HG03064 (cell line): ENCODE results near the gene PPP3R1.

Experiments used
- ATAC-seq: cut with Tn5 transposase; IDR thresholded peaks from one replicate; pipeline ENCODE4 v1.9.1; 2021; ENCODE audit warnings: low read depth; ENCODE audit not compliant: unreplicated experiment

PPP3R1 gene

GRCh38 chr2:68236103-68236734, 16.1 kb downstream of the PPP3R1 start:
- ATAC-seq = no peak

DNA sequence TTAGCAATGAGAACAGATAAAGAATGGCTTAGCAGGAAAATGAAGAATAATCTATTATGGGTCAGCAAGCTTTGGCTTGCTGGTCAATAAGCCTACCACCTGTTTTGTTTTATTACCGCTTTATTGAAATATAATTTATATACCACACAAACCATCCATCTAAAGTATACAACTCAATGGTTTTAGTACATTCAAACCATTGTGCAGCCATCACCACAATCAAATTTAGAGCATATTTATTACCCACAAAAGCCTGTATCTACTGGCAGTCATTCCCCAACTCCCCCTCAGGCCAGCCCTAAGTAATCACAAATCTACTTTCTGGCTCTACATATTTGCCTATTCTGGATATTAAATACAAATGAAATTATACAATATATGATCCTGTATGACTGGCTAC, 17.2 kb downstream of the PPP3R1 start:
- ATAC-seq = no peak

- no peak for ATAC-seq
Measured at GRCh38 chr2:68234405-68234804, 17.9 kb downstream of the PPP3R1 start.

- no peak for ATAC-seq
Measured at GRCh38 chr2:68231061-68231372, 21.3 kb downstream of the PPP3R1 start.

DNA sequence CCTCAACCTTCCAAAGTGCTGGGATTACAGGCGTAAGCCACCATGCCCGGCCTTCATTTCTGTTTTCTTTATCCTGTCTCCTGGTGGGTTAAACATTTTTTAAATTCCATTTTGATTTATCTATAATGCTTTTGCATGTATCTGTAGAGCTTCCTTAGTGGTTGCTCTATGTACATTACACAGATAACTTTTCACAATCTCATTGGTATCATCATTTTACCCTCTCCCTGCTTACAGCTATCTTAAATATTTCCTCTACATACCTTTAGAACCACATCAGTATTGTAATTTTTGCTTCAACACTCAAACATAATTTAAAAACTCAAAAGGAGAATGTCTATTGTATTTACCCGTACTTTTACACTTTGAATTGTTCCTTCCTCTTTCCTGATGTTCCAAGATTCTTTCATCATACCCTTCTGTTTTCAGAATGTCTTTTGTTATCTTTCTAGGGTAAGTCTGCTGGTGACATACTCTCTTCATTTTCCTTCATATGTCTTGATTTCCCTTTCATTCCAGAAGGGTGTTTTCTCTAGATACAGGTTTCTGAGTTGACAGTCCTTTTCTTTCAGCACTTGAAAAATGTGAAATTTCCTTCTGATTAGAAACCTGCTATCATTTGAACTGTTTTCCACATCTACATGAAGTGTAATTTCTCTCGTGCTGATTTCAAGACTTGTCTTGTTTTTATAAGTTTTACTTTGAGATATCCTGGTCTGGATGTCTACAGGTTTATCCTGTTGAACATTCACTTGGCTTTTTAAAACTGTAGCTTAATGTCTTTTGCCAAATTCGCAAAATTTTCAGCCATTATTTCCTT, 21.9 kb downstream of the PPP3R1 start:
- ATAC-seq = no peak

GRCh38 chr2:68226794-68227193, 25.5 kb downstream of the PPP3R1 start:
- no peak for ATAC-seq

DNA sequence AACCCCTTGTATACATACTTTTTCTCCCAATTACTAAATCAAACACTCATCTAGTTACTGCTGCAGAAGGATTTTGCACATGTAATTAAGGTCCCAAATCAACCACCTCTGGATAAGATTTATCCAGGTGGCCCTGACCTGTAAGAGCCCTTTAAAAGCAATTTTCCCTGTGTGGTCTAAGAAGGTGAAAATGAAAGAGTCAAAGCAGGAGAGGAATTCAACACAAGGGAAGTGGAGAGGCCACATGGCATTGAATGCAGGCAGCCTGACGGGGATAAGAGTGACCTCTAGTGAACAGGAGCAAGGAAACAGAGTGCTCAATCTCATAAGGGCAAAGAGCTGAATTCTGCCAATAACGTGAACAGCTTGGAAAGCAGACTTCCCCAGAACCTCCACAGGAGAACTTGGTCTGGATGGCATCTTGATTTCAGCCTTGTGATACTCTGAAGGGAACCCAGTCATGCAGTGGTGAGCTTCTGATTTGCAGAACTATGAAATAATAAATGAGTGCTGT, 27.2 kb downstream of the PPP3R1 start:
- ATAC-seq = no peak

- ATAC-seq = no peak
Measured at GRCh38 chr2:68223419-68223818, 28.9 kb downstream of the PPP3R1 start.

DNA sequence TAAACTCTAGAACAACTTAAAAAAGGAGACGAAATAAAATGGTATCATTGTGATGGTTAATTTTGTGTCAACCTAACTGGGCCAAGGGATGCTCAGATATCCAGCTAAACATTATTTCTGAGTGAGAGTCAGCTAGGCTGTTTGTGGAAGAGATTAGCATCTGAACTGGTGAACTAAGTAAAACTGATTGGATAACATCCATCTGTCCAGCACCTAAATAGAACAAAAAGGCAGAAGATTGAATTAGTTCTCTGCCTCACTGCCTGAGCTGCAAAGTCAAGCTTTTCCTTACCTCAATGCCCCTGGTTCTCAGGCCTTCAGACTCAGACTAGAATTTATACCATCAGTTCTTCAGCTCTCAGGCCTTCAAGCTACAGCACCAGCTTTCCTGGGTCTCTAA, 30.0 kb downstream of the PPP3R1 start:
- no peak for ATAC-seq

DNA sequence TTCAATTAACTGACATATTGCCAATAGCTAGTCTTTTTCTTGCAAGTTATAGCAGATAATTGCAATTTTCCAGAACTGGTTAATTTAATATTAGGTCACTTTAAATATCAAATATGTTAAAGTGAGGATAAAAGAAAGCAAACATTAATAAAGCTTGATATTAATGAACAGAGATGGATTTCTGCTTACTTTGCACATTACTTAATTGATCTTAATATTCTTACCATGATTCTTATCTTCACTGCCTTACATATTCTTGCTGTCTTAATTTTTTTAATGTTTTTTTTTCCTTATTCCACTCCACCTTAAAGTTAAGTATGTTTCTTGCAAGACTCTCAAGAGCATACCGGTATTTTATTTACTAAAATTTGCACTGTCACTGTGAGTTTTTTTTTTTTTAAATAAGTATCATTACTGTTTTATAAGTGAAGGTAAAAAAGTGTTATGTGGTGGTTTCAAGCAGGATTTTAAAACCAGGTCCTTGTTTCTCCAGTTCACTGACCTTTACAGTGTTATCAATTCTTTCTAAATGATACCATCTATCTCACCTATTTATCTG, 33.9 kb downstream of the PPP3R1 start:
- ATAC-seq = no peak

- ATAC-seq = no peak
Measured at GRCh38 chr2:68217729-68218128, 34.6 kb downstream of the PPP3R1 start.

DNA sequence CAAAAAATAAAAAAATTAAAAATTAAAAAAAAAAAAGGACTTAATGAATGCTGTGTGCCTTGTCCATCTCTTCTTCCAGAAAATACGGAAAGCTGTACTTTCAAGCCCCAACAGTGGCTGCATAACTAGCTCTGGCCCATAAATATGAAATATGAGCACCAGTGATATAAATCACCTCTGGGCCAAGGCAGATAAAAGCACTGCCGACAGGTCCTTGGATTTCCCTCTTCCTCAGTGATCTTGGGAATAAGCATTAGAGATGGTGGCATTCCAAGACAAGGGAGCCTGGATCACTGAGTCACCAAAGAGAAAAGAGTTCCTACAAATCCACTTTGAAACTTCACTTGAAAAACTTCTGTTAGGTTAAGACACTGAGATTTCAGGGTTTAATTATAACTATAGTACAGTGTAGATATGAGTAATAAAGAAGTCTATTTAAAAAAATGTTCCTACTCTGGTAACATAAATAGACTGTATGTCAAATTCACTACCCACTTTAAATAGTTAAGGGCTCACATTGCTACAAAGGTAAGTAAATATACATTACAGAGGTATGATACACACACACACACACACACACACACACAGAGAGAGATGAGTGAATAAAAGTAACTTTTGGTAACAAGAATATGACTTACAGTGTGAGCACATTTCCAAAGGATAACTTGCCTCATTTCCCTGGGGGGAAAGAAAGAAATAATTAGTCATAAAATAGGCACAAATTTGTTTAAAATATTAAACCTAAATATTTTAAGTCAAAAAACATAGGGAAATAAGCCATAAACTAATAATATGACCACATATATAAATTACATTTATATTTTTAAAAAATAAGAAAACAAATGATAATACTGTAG, 35.6 kb downstream of the PPP3R1 start:
- no peak for ATAC-seq

- ATAC-seq = no peak
Measured at GRCh38 chr2:68214381-68214780, 38.0 kb downstream of the PPP3R1 start.

GRCh38 chr2:68206793-68207192, 45.5 kb downstream of the PPP3R1 start:
- no peak for ATAC-seq

GRCh38 chr2:68203587-68203986, 48.7 kb downstream of the PPP3R1 start:
- peak; percentile 88 for ATAC-seq

DNA sequence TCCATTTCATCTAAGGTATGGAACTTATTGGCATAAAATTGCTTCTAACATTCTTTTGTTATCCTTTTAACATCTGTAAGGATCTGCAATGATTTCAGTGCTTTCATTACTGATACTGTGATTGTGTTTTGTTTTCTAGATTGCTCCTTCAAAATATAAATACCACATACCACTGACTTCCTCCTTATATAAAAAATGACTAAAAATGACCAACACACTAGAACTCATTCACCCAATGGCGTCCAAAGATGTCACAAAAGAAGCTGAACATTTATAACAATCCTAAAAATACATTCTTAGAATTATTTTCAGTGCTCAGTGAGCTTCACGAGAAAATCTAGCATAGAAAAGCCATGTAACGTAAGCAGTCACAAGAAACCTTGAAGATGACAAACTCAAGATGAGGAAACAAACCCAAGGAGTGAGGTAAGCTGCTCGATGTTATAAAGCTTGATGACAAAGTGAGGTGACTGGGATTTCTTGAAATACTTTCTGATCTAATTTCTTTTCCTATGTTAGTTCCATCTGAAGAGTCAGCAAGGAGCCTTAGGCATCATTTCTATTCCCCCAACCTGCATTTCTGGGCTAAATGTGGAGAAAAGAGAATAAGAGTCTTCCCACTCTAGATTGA, 52.1 kb downstream of the PPP3R1 start:
- ATAC-seq = no peak

- no peak for ATAC-seq
Measured at GRCh38 chr2:68196120-68196716, 56.1 kb downstream of the PPP3R1 start.

DNA sequence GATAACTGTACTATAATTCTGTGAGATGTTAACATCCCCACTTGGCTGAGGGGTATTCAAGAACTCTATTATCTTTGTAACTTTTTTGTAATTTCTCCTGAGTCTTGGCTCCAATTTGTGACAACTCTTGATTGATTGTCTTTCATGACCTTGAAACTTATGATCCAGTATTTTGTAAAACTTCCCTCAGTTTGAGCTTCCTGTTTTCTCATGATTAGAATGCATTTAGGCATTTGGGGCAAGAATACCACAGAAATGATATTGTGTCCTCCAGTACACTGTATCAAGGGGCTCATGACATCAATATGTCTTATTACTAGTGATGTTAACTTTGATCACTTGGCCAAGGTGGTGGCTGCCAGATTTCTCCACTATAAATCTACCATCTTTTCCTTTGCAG, 57.2 kb downstream of the PPP3R1 start:
- no peak for ATAC-seq

- ATAC-seq = no peak
Measured at GRCh38 chr2:68193787-68194372, 58.5 kb downstream of the PPP3R1 start.

GRCh38 chr2:68193144-68193543, 59.2 kb downstream of the PPP3R1 start:
- no peak for ATAC-seq
